ENCODE data around the gene GPC6. TPM values are rescaled to one million over a fixed set of nuclear protein-coding genes. Genes with fewer than 3 reads are reported as not detected.

Gene GPC6
- total and polyA plus RNA-seq, 2 donors (not counting 1 experiment from before 2014, with no cell fraction given): not detected

DNA sequence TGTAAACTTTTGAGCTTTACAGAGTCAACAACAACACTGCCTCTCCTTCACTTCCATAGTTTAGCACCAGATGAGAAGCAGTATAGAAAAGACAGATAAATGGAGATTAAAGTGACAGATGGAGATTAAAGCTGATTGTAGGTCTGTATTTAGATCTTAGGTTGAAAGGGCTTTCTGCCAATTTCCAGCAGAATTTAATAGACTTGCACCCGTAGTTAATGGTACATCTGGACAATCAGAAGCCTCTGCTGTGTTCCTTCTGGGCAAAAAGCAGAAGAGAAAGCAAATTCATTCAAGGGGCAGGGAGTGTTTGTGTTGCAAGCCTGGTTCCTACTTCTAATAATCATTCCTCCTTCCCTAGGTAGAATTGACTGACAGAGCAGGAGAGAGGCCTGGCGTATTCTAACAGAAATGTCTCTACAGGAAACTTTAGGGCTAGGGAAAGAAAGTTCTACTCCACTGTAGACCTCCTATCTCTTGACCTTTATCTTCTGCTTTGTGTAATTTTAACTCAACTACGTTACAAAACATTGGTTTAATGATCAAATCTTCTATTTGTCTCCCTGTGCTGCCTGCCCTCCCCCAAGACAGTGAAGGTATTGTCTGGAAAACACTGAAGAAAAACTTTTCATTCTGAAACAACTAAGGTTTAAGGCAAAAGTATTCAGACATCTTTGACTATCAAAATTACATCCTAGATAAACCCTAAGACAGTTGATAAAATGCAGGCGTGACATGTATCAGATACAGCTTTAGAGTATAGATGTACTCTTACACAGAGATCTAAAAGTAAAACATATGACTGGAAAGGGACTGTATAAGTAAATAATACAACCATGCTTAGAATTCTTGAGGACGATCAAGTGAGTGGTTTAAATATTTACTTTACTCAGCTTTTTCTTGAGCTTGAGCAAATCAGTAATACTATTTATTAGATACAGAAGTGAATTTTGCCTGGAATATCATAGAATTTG is 44.4 kb downstream of the GPC6 start:
- no peak overlapping the region for H3K4me2 ChIP-seq (replicated peaks; ENCODE audit: low read depth, low read length, poor library complexity, severe bottlenecking)
- H3K4me3 Mint-ChIP-seq: no peak overlapping the region
- POLR2A ChIA-PET: no interaction called here
- H3K4me3 ChIP-seq (ENCODE audit: control extremely low read depth in 1 of 5, extremely low read depth in 1 of 5, insufficient read depth in 1 of 5, low read depth in 2 of 5, low read length in 4 of 5): no peak overlapping the region
- H3K36me3 ChIP-seq (replicated peaks in 1 of 2; ENCODE audit: control extremely low read depth in 1 of 2, control insufficient read depth in 1 of 2, extremely low read depth in 1 of 2, insufficient read depth in 2 of 2, low read length in 1 of 2): no peaks in the 10 kb centered on the region
- H3K9me3 ChIP-seq (ENCODE audit: control extremely low read depth in 1 of 3, control insufficient read depth in 2 of 3, insufficient read depth in 1 of 3, low read length in 2 of 3): no peaks in the 10 kb centered on the region
- no peak overlapping the region for H2AFZ ChIP-seq (ENCODE audit: insufficient read depth, low read depth, low read length, poor library complexity, severe bottlenecking)
- H3K4me1 Mint-ChIP-seq: no peaks in the 10 kb centered on the region
- H3K9me3 Mint-ChIP-seq (ENCODE audit: insufficient read depth): no peaks in the 10 kb centered on the region
- CTCF ChIA-PET: no interaction called here
- no peaks in the 10 kb centered on the region for H4K20me1 ChIP-seq (ENCODE audit: control insufficient read depth, insufficient read depth, low read length, poor library complexity, severe bottlenecking)
- no peaks in the 10 kb centered on the region for H3K27me3 Mint-ChIP-seq
- H3K27me3 ChIP-seq (replicated peaks in 1 of 4; ENCODE audit: control extremely low read depth in 1 of 4, control insufficient read depth in 3 of 4, insufficient read depth in 4 of 4, low read length in 3 of 4): no peaks in the 10 kb centered on the region
- no peaks in the 10 kb centered on the region for H3K79me2 ChIP-seq (ENCODE audit: control insufficient read depth, insufficient read depth, low read length)
- H3K9ac ChIP-seq (ENCODE audit: low read length): no peak overlapping the region
- H3K27ac Mint-ChIP-seq: no peak overlapping the region
- ATAC-seq (ENCODE audit: low read depth) (no peak), DNase-seq (no peak)
- no peaks in the 10 kb centered on the region for H3K4me1 ChIP-seq (ENCODE audit: control insufficient read depth in 2 of 2, insufficient read depth in 2 of 2, low read length in 2 of 2)
- no peak for TF ChIP-seq EZH2 (IDR thresholded peaks at IDR 0.05; ENCODE audit: borderline replicate concordance, insufficient read depth, low read depth, low read length, poor library complexity, severe bottlenecking)
- TF ChIP-seq, protein P1, sequence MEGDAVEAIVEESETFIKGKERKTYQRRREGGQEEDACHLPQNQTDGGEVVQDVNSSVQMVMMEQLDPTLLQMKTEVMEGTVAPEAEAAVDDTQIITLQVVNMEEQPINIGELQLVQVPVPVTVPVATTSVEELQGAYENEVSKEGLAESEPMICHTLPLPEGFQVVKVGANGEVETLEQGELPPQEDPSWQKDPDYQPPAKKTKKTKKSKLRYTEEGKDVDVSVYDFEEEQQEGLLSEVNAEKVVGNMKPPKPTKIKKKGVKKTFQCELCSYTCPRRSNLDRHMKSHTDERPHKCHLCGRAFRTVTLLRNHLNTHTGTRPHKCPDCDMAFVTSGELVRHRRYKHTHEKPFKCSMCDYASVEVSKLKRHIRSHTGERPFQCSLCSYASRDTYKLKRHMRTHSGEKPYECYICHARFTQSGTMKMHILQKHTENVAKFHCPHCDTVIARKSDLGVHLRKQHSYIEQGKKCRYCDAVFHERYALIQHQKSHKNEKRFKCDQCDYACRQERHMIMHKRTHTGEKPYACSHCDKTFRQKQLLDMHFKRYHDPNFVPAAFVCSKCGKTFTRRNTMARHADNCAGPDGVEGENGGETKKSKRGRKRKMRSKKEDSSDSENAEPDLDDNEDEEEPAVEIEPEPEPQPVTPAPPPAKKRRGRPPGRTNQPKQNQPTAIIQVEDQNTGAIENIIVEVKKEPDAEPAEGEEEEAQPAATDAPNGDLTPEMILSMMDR (IDR thresholded peaks at IDR 0.05): no peak
- intact Hi-C loops (cut with micrococcal nuclease): no loop called here
- no peak overlapping the region for H3K27ac ChIP-seq (ENCODE audit: low read length in 2 of 2)
- WGBS (ENCODE audit: insufficient coverage): 50% methylated on average over 1 of the region's 5 CpGs

DNA sequence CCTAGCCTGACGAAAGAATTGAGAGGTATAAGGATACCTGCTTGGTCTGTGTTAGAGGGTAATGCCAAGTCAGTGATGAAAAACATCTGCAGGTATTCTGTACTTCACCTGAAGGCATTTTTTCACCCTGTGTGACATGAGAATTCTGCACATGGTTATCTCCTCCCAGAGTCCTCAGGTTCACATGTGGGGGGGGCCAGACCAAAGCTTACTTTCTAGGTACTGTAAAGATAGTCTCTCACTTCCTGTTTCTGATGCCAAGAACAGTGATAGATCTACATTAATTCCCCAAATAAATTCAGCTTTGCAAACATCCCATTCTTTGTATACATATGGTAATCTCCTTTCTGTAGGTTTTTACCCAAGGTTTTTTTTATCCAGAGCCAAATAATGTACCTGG is 53.4 kb downstream of the GPC6 start:
- H3K4me2 ChIP-seq (replicated peaks; ENCODE audit: low read depth, low read length, poor library complexity, severe bottlenecking): no peak overlapping the region
- no peak overlapping the region for H3K4me3 ChIP-seq (ENCODE audit: control extremely low read depth in 1 of 5, extremely low read depth in 1 of 5, insufficient read depth in 1 of 5, low read depth in 2 of 5, low read length in 4 of 5)
- no peak overlapping the region for H3K9ac ChIP-seq (ENCODE audit: low read length)
- no peaks in the 10 kb centered on the region for H3K27me3 ChIP-seq (replicated peaks in 1 of 4; ENCODE audit: control extremely low read depth in 1 of 4, control insufficient read depth in 3 of 4, insufficient read depth in 4 of 4, low read length in 3 of 4)
- ChIA-PET POLR2A (no interaction called here), CTCF (no interaction called here)
- H3K9me3 Mint-ChIP-seq (ENCODE audit: insufficient read depth): peaks cover 3% of the 10 kb centered on the region
- ATAC-seq (ENCODE audit: low read depth) (no peak), DNase-seq (no peak)
- no peak overlapping the region for H3K27ac ChIP-seq (ENCODE audit: low read length in 2 of 2)
- no peaks in the 10 kb centered on the region for H3K4me1 ChIP-seq (ENCODE audit: control insufficient read depth in 2 of 2, insufficient read depth in 2 of 2, low read length in 2 of 2)
- no peak overlapping the region for H3K27ac Mint-ChIP-seq
- intact Hi-C loops (cut with micrococcal nuclease): no loop called here
- H3K4me3 Mint-ChIP-seq: no peak overlapping the region
- no peaks in the 10 kb centered on the region for H3K27me3 Mint-ChIP-seq
- H2AFZ ChIP-seq (ENCODE audit: insufficient read depth, low read depth, low read length, poor library complexity, severe bottlenecking): no peak overlapping the region
- TF ChIP-seq EZH2 (IDR thresholded peaks at IDR 0.05; ENCODE audit: borderline replicate concordance, insufficient read depth, low read depth, low read length, poor library complexity, severe bottlenecking): no peak
- TF ChIP-seq, protein P1 (IDR thresholded peaks at IDR 0.05): no peak
- no peaks in the 10 kb centered on the region for H3K4me1 Mint-ChIP-seq
- H4K20me1 ChIP-seq (ENCODE audit: control insufficient read depth, insufficient read depth, low read length, poor library complexity, severe bottlenecking): no peaks in the 10 kb centered on the region
- no peaks in the 10 kb centered on the region for H3K36me3 ChIP-seq (replicated peaks in 1 of 2; ENCODE audit: control extremely low read depth in 1 of 2, control insufficient read depth in 1 of 2, extremely low read depth in 1 of 2, insufficient read depth in 2 of 2, low read length in 1 of 2)
- peaks cover 0 to 3% (median 0%) of the 10 kb centered on the region in 3 donors for H3K9me3 ChIP-seq (ENCODE audit: control extremely low read depth in 1 of 3, control insufficient read depth in 2 of 3, insufficient read depth in 1 of 3, low read length in 2 of 3)
- WGBS (ENCODE audit: insufficient coverage): no CpG with 5 or more reads among the region's 1 CpG
- H3K79me2 ChIP-seq (ENCODE audit: control insufficient read depth, insufficient read depth, low read length): no peaks in the 10 kb centered on the region

Data from B cell (primary cell).